Cardiac fibroblast (primary cell): Measurements from ENCODE around the gene SPP2.

Experiments
- DNase-seq, 2 donors: peaks; one replicate each; pipeline versions ENCODE4 v3.0.0 to v3.0.0-alpha.2; 2010; ENCODE audit warnings: low read depth in 2 of 2
- H3K4me3 ChIP-seq, 2 donors: replicated peaks in 1 of 2; 1 replicate in 1 of 2; 2 replicates in 1 of 2; pipeline ENCODE4 v1.5.1; 2011; ENCODE audit warnings: low read depth in 2 of 2, low read length in 2 of 2, mild to moderate bottlenecking in 2 of 2, moderate library complexity in 1 of 2
- CTCF ChIP-seq: IDR thresholded peaks from one replicate; pipeline ENCODE4 v1.5.1; 2011; ENCODE audit warnings: low read depth, mild to moderate bottlenecking, low read length, inconsistent platforms

SPP2 gene

GRCh38 chr2:234025891-234026401, 24.6 kb upstream of the SPP2 start:
- DNase-seq = no peak
- no peak overlapping the region for H3K4me3 ChIP-seq
- TF ChIP-seq CTCF = no peak

GRCh38 chr2:234026693-234027254, 23.7 kb upstream of the SPP2 start:
- H3K4me3 ChIP-seq = no peak overlapping the region
- no peak for TF ChIP-seq CTCF
- DNase-seq = no peak

GRCh38 chr2:234027641-234028040, 22.9 kb upstream of the SPP2 start:
- H3K4me3 ChIP-seq = no peak overlapping the region
- DNase-seq = no peak
- no peak for TF ChIP-seq CTCF

GRCh38 chr2:234029150-234029733, 21.3 kb upstream of the SPP2 start:
- no peak overlapping the region for H3K4me3 ChIP-seq
- no peak for TF ChIP-seq CTCF
- no peak for DNase-seq

GRCh38 chr2:234031207-234031606, 19.3 kb upstream of the SPP2 start:
- peak in 1 of 2 donors; percentile 29 for DNase-seq
- TF ChIP-seq CTCF = no peak
- no peak overlapping the region for H3K4me3 ChIP-seq

- no peak overlapping the region for H3K4me3 ChIP-seq
- TF ChIP-seq CTCF = no peak
- DNase-seq = peak; percentile 5 to 93
Measured at GRCh38 chr2:234032279-234032856, 18.1 kb upstream of the SPP2 start.
